GM12878 (cell line): Measurements from ENCODE around the gene NUAK2.

Experiments used
- CREB1 ChIP-seq: IDR thresholded peaks from 2 replicates; pipeline ENCODE4 v1.6.1; 2012; ENCODE audit warnings: low read depth, mild to moderate bottlenecking, inconsistent platforms
- ETV6 ChIP-seq, 2 experiments: fragments of 450-650 bp in 1 of 2; IDR thresholded peaks in 1 of 2; conservative IDR thresholded peaks in 1 of 2; 2 replicates each; pipeline ENCODE4 v1.6.1; 2014; ENCODE audit warnings: antibody characterized with exemption in 1 of 2, borderline replicate concordance in 1 of 2, low read depth in 1 of 2, mild to moderate bottlenecking in 1 of 2, moderate library complexity in 1 of 2
- KDM1A ChIP-seq: fragments of 200-600 bp; sonication (generic); IDR thresholded peaks from 2 replicates; pipeline ENCODE4 v1.6.1; 2016; ENCODE audit warnings: borderline replicate concordance
- NFYB ChIP-seq: IDR thresholded peaks from 2 replicates; pipeline ENCODE4 v1.6.1; 2011; ENCODE audit warnings: low read depth, mild to moderate bottlenecking, low read length, improper control_type of control experiment, moderate library complexity; ENCODE audit not compliant: insufficient read depth
- POLR2A ChIP-seq: IDR thresholded peaks from 2 replicates; pipeline ENCODE4 v1.6.1; 2011; ENCODE audit warnings: low read depth, mild to moderate bottlenecking, low read length
- RB1 ChIP-seq: fragments of 450-650 bp; formaldehyde crosslinking; IDR thresholded peaks from 2 replicates; pipeline ENCODE4 v1.6.1; 2017; ENCODE audit warnings: mild to moderate bottlenecking, borderline replicate concordance
- TCF7 ChIP-seq: IDR thresholded peaks from 2 replicates; pipeline ENCODE4 v1.6.1; 2014; ENCODE audit warnings: antibody characterized with exemption, borderline replicate concordance

GRCh38 chr1:205340676-205341075, 19.1 kb upstream of the NUAK2 start:
- no peak for TF ChIP-seq ETV6 (conservative IDR thresholded peaks at IDR 0.05 in 1 of 2, IDR thresholded peaks at IDR 0.05 in 1 of 2; ENCODE audit: borderline replicate concordance in 1 of 2, low read depth in 1 of 2)
- TF ChIP-seq CREB1: no peak
- no peak for TF ChIP-seq KDM1A
- TF ChIP-seq TCF7: no peak
- TF ChIP-seq NFYB: no peak
- TF ChIP-seq RB1: no peak
- TF ChIP-seq POLR2A: no peak
